ENCODE results near the gene CIC.

- TF ChIP-seq, protein P1, sequence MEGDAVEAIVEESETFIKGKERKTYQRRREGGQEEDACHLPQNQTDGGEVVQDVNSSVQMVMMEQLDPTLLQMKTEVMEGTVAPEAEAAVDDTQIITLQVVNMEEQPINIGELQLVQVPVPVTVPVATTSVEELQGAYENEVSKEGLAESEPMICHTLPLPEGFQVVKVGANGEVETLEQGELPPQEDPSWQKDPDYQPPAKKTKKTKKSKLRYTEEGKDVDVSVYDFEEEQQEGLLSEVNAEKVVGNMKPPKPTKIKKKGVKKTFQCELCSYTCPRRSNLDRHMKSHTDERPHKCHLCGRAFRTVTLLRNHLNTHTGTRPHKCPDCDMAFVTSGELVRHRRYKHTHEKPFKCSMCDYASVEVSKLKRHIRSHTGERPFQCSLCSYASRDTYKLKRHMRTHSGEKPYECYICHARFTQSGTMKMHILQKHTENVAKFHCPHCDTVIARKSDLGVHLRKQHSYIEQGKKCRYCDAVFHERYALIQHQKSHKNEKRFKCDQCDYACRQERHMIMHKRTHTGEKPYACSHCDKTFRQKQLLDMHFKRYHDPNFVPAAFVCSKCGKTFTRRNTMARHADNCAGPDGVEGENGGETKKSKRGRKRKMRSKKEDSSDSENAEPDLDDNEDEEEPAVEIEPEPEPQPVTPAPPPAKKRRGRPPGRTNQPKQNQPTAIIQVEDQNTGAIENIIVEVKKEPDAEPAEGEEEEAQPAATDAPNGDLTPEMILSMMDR (IDR thresholded peaks at IDR 0.05): no peak
- TF ChIP-seq ZFX (IDR thresholded peaks at IDR 0.05; ENCODE audit: borderline replicate concordance): no peak
Measured at GRCh38 chr19:42284591-42285341, 15.7 kb downstream of the CIC start.
